ENCODE measurements around the gene PCDHAC2.

The PCDHAC2 gene

DNA sequence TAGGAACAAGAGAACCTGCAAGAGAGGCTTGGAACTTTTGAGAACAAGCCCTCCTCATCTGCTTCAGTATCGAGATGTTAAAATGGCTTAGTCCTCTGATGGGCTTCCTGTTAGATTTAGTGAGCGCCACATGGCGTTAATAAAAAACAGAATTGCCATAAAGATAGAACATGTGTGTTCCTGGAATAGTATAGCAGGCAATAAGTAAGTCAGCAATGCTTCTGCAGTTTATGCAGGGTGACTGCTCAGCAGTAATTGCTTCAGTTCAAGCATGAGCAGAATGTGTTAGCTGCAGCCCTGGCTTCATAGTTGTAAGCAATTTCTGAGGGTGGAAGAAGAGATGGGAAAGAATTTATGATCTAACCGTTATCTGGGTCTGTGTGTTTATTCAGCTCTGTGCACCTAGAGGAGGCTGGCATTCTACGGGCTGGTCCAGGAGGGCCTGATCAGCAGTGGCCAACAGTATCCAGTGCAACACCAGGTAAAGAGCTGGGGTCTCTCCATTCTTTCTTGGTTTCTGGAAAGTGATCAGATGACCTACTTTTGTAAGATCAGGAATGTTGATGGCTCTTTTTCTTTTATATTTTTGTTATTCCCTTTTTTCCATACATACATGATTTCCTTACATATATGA, 15.9 kb downstream of the PCDHAC2 start:
- no peak for DNase-seq (ENCODE audit: low read depth, low spot score)

DNA sequence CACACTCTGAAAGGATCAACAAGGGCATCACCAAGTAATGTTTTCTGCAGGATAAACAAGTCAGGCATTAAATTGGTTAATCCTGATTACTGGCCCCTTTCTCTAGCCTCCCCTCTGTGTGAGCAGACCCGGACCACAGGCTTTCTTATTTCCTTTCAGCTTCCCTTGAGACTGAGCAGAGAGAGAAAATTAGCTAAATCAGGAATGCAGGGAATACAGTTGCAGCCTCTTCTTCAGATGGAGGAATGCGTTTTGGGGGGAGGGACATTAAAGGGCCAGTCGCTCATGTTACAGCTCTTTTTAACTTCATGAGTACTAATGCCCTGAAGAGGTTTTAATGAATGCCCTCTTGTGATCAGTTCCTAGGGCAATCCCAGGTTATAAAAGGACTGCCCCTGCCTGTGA, 19.8 kb downstream of the PCDHAC2 start:
- peak; percentile 90 for DNase-seq (ENCODE audit: low read depth, low spot score)

DNA sequence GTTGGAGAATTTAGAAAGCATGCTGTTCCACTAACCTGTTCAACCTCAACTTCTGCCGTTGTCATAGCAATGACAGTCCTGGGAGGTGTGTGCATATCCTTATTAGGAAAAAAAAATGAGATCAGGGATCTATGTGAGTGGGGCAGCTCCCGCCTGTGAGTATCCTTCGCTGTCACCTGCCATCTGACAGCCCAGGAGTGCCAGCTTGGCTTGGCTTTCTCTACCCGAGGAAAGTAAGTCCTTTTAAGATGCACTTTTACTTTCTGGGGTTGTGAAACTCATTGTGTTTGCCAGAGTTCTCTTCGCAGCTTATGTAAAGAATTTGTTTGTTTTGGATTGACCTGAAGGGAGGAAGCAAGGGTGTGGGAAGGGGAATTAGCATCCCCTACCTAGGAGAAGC, 21.8 kb downstream of the PCDHAC2 start:
- DNase-seq (ENCODE audit: low read depth, low spot score), result no peak

DNA sequence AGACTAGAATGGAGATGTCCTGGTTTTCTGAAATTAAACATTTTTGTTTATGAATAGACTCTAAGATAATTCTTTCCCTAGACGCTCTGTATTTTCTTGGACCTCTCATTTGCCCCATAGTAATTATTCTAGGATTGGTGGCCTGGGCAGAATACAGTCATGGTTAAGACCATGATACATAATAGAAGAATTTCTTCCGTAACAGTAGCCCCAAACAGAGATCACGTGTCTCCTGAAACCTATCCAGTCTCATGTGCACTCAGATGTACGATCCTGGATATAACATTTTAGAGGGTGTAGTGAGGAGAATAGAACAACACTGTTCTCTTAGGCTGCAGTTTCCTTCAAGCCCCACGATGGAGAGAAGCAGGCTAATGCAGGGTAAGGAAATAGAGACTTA, 22.3 kb downstream of the PCDHAC2 start:
- no peak for DNase-seq (ENCODE audit: low read depth, low spot score)

DNA sequence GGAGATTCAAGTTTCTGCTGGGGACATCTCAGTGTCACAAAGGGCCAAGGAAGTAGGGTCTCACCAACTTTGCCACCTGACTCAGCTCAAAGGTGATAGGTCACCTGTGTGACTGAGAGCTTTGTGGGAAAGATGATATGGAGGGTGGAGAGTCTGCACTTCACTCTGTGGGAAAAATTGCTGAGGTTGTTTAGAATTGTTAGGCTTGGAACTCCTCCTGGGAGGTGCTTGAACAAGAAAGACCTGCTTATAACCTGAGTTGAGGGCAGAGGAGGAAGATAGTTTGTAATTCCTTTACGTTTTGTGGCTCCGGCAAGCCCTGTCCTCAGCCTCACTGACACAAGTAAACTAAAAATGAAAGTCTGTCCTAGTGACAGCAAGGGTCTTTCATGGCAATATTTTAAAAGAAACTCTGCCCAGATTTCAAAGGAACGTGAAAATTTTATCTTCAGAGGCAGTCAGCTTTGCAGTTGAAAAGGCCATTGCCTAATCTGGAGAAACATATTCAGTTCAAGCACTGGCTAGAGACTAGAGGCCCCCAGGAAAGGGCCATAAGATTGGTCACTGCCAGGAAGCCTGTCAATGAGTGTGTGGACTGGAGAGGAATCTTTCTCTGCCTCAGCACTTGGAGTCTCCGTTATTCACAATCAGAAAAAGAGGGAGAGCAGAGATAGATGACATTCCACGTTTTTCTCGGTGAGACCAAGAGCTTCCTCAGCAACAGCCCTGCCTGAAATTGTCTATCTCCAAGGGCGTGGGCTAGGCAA, 23.2 kb downstream of the PCDHAC2 start:
- no peak for DNase-seq (ENCODE audit: low read depth, low spot score)

DNA sequence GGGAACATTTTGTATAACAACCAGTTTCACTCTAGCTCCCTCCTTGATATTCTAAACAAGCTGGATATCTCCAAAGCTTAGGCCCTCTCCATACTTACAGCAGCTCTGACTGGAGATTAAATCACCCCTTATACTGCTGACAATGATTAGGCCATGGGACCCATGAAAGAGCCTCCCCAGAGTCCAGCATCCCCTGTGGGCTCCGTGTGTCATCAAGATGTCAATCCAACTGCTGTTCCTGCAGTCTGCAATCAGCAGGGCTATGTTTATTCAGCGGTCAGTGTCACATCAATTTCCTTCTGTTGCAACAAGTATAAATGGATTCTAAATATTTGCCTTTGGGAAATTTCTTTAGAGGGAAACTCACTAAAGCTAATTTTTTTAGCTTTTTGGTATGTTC, 26.6 kb downstream of the PCDHAC2 start:
- DNase-seq (ENCODE audit: low read depth, low spot score), result no peak

DNA sequence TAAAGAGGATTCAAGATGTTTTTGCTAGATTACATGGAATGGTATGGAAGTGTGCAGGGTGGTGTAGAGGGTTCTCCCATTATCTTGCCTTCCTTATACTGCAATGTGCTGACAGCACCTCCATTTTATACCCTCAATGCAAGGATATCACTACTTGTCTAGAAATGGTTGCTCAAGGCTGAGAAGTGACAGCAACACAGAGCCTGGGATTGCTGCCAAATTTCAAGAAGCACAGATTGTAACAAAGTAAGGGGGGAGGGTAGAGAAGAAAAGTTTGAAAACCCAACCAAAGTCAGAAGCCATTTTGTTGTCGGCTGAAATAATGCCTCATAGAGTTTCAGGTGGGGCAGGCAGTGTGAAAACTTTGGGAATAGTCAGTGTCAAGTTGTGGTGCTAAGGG, 29.8 kb downstream of the PCDHAC2 start:
- no peak for DNase-seq (ENCODE audit: low read depth, low spot score)

DNA sequence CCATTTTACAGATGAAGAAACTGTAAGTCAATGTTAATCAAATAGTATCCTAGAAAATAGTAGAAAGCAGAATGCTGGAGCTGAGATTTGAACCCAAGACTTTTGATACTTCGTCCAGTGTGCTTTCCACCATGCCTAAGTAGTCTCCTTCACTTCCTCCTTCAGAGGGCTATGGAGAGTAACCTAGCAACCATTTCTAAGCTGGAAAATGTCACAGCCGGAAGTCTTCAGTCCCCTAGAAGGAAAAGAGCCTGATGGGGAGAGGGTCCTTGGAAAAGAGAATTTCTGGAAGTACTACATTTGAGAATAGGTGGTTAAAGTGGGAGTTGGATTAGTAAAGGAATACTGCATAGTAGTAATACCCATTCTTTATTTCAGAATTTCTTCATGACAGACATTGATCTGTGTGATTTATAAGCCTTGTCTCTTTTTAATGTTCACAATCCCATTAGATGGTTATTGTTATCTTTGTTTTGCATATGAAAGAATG, 32.7 kb downstream of the PCDHAC2 start:
- no peak for DNase-seq (ENCODE audit: low read depth, low spot score)

DNA sequence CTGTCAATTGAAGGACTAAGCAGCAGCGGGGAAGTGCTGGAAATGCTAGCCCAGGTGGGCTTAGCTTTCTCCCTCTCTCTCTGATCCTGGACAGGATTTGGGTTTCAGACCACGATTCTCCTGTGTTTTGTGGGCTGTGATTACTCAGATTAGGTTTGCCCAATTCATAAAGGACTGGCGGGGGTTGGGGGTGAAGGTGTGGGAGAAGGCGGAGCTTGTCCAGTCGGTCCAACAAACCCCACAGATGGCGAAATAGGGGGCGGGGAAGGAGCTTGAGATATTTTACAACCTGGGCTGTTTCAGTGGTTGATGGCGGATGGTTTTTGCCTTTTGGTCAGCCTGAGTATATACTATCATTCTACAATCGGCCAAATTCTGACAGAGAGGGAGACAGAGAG, 35.2 kb downstream of the PCDHAC2 start:
- DNase-seq (ENCODE audit: low read depth, low spot score), result no peak

DNA sequence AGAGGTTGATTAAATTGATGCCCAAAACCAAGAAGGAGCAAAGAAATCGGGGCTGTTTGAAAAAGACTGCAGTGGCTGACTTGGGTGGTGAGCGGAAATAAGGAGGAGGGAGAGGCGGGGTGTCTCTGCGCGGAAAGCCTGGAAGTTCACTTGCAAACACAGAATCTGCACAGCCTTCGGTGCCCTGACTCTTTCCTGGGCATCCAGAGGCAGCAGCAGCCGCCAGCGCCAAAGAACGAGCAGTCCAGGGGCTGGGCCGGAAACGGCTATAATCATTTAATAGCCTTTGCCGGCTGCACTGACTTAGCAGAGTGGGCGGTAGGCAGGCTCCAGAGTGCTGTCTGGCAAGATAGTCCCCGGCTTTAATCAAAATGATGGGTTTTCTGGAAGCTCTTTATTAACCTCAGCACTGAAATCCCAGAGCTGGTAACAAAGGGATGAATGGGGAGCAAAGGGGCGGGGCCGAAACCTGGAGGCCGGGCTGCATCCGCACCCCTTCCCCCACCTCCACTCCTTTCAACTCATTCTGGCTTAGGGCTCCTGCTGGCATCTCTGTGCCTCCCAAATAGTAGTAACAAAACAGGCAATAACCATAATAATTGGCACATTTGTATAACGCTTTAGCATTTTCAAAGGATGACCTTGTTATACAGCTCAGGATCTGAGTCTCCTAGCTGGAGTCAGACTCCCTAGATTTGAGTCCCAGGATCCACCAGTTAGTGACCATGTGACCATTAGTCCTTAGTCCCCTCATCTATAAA, 35.7 kb downstream of the PCDHAC2 start:
- DNase-seq (ENCODE audit: low read depth, low spot score), result peak; percentile 88

DNA sequence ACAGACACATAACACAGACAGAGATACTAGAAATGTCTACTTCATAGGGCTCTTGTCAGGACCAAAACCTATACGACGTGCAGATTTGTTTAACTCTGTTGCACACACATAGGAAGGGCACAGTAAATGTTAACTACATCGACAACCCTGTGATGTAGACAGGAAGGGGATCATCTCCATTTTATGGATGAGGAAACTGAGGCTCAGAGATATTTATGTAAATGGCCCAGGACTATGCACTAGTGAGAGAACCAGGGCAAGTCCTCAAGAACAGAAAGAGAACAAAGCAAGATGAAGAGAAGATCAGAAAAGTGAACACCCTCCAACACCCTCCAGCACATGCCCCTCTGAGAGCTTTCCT, 36.3 kb downstream of the PCDHAC2 start:
- no peak for DNase-seq (ENCODE audit: low read depth, low spot score)

DNA sequence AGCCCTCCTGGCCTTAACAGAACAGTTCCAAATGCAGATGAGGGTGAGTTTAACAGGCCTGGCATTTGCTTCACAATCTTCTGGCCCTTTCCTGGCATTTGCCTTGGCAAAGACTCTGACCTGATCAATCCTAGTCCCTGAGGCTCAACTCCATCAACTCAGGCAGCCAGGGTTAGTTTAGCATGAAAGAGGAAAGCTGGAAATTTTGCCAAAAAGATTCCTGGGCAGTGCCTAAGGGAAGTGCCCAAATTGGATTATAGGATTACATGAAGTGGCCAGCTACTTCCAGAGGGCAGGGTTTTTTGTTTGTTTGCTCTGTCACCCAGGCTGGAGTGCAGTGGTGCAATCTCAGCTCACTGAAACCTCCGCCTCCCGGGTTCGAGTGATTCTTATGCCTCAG, 36.8 kb downstream of the PCDHAC2 start:
- DNase-seq (ENCODE audit: low read depth, low spot score), result no peak

DNA sequence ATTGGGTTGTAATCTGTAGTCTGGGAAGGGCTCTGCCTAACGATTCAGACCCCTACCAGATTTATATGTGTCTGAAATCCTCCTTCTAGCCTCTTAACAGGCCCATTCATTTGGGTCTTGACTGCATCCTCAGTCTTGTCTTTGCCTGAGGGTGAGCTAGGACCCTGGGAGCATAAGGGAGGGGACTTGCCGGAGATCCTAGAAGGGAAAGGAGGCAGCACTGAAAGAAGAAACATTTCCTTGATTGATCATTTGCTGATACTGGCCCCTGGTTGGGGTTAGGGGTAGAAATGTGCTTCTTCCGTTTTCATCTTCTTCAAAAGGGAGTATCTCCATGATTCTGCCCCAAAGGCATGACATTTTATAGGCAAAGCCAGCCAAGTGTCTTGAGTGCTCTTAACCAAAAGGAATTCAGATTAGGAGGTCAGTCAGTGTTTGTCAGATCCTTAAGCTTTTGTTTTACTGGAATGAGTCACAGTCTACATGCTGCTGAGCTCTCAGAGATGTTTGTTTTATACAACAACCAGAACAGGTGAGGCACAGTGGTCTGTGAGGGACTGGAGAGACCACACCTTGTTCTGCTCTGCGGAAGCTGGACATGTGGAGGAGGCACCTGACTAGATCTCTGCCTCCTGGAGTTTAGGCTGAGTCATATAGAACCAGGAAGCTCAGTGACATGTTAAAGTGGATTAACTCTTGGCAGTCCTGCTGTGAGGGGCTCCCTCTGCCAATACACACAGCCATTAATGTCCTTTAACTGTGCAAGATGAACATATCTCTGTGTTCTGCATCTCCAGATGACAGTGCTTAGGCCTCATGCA, 37.7 kb downstream of the PCDHAC2 start:
- peak; percentile 89 for DNase-seq (ENCODE audit: low read depth, low spot score)

DNA sequence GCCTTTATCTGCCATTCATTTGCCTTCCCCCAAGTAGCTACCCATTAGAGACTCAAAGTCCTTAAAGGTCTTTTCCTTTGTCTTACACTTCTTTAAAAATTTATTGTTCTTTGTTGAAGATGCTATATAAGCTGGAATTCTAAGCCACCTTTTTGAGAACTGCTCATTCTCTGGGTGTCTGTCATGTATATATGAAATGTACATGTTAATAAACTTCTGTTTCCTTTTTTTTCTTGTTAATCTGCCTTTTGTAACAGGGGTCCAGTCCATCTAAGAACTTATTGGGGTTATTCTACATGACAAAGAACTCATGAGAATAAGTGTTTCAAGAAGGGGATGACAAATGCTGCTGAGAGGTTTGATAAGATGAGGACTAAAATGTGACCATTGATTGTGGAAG, 41.5 kb downstream of the PCDHAC2 start:
- no peak for DNase-seq (ENCODE audit: low read depth, low spot score)

DNA sequence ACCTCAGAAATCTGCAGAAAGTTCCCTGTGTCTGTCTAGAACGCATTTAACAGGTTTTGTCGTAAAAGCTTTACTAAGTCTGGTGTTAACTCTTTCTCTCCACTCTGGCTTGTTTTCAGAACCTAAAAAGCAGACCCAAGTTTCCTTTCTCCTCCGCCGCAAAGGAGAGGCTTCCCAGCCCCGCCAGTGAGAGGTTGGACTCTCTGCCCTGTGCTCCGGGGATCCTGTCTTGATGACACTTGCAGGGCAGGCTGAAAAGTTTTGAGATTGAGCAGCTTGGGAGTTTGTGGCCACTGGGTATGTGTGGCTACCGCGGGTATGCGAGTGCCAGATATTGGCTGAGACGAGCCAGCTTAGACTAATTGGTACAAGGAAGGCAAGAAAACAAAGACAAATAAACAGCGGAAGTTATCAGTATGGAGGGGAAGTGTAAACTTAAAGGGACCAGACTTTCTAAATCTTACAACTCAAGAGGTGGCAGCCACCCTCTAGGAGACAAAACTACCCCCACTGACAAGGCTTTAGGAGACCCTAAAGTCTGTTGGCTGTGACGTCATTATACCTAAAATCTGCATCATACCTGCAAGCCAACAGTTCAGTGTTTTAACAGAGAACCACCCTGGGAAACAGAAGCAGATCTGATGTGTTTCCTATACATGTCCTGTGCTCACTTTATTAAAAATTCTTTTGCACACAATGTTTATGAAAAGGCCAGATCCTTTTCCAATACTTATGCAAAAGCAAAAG, 43.9 kb downstream of the PCDHAC2 start:
- DNase-seq (ENCODE audit: low read depth, low spot score), result no peak

DNA sequence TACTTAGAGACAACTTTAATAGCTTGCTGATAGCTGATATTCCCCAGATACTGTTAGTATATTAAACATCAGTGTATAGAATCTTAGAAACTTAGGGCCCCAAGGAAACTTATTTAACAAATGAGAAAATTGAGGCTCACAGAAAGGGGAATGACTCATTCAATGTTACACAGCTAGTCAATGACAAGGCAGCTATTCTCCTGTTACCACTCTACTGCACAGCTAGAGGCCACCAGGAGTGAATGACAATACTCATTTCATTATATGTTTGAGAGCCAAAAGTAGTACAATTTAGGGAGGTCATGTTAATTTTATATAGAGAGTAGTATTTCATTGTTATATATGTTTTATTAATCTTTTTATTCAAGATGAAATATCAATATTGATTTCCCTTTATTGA, 51.7 kb downstream of the PCDHAC2 start:
- no peak for DNase-seq (ENCODE audit: low read depth, low spot score)
